Gastrocnemius medialis (tissue), 4 donors: ENCODE measurements around the gene MAB21L3. TPM values are rescaled to one million over a fixed set of nuclear protein-coding genes. Genes with fewer than 3 reads are reported as not detected.

Experiments
- ATAC-seq, 2 donors: fragments of 150-250 bp; one replicate each; pipeline ENCODE4 v1.9.1; 2016
- DNase-seq, 2 donors: peaks; one replicate each; pipeline ENCODE4 v3.0.0-alpha.2; 2019
- H3K27ac ChIP-seq, 4 donors: fragments of 200-600 bp; sonication (generic); 1 replicate in 1 of 4; 2 replicates in 3 of 4; pipeline ENCODE4 v1.5.1; 2016 to 2018; ENCODE audit warnings: mild to moderate bottlenecking in 2 of 4, moderate library complexity in 1 of 4
- H3K27me3 ChIP-seq, 3 donors: fragments of 200-600 bp; sonication (generic) in 2 of 3; 1 replicate in 1 of 3; 2 replicates in 2 of 3; pipeline versions ENCODE4 v1.5.1 to v1.6.0; 2016 to 2019; ENCODE audit warnings: mild to moderate bottlenecking in 1 of 3, moderate library complexity in 1 of 3
- H3K36me3 ChIP-seq, 2 donors: fragments of 200-600 bp; sonication (generic) in 1 of 2; one replicate each; pipeline ENCODE4 v1.5.1; 2017 to 2018
- H3K4me1 ChIP-seq, 2 donors: fragments of 200-600 bp; sonication (generic) in 1 of 2; one replicate each; pipeline ENCODE4 v1.5.1; 2016 to 2017; ENCODE audit warnings: mild to moderate bottlenecking in 2 of 2
- H3K4me3 ChIP-seq, 4 donors: fragments of 200-600 bp; sonication (generic) in 3 of 4; 1 replicate in 1 of 4; 2 replicates in 3 of 4; pipeline ENCODE4 v1.5.1; 2016 to 2019; ENCODE audit warnings: mild to moderate bottlenecking in 2 of 4
- H3K9me3 ChIP-seq, 3 donors: fragments of 200-600 bp; sonication (generic) in 2 of 3; 1 replicate in 1 of 3; 2 replicates in 2 of 3; pipeline ENCODE4 v1.5.1; 2016 to 2019
- POLR2A ChIP-seq, 2 donors: fragments of 450-650 bp; IDR thresholded peaks; one replicate each; pipeline ENCODE4 v1.6.1; 2017; ENCODE audit warnings: antibody characterized with exemption in 2 of 2, mild to moderate bottlenecking in 2 of 2, moderate library complexity in 2 of 2
- in situ Hi-C, 4 donors: fragments of 200-750 bp; cut with MboI; loops; one replicate each; pipeline versions ENCODE4 v1.15.0 to v1.8.0; 2017; ENCODE audit warnings: low sequenced_read_pairs in 4 of 4
- intact Hi-C: fragments of 100-400 bp; cut with DNase I; formaldehyde crosslinking; loops from one replicate; pipeline ENCODE4 v1.15.1; 2023; ENCODE audit warnings: low total_unique reads
- total RNA-seq, 4 donors: library from RNA; depleted of rRNA; stranded (reverse); fragments of >200 nt; gene quantifications; one replicate each; pipeline versions ENCODE4 v1.1.0 to v1.2.3, GENCODE V29; 2016
- TF ChIP-seq, protein P1 (sequence below), 5 experiments: fragments of 450-650 bp in 3 of 5; fragments of 200-600 bp in 2 of 5; sonication (generic) in 2 of 5; IDR thresholded peaks in 4 of 5; conservative IDR thresholded peaks in 1 of 5; 1 replicate in 4 of 5; 2 replicates in 1 of 5; pipeline ENCODE4 v1.5.1; 2016 to 2019; ENCODE audit warnings: antibody characterized with exemption in 5 of 5, mild to moderate bottlenecking in 3 of 5, moderate library complexity in 3 of 5

MAB21L3 gene
- total RNA-seq, 4 donors from 2014 or later: 0.07 to 2.0 (median 0.16) TPM; not detected in 1

DNA sequence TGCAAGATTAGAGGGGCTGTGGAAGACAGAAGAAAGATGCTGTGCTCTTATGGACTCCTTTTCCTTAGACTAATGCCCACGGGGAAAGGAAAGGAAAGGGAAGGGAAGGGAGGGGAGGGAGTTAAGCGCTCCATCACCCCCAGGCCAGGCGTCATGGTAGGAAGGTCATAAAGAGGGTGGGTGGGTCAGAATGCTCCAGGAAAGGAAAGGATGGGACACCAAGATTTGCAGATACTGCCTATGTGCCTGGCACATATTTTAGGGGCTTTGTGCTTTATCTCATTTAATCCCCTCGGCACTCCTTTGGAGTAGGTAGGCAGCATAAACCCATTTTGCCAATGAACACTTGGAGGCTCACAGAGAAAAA, 41.4 kb downstream of the MAB21L3 start:
- H3K27ac ChIP-seq: peak overlapping the region in 3 of 4 donors; percentile 39 to 60 (median 54)
- H3K36me3 ChIP-seq: no peaks in the 10 kb centered on the region
- no peak for DNase-seq
- in situ Hi-C loops (loop anchor here in 1 of 4 donors (25.0 kb wide), 1 partner anchor 210 kb away; the partner anchor contains the start of gene ATP1A1), intact Hi-C loops (loop anchor here (1.0 to 2.0 kb wide), 2 partner anchors 16 to 347 kb away; no protein-coding TSS in a partner anchor)
- no peaks in the 10 kb centered on the region for H3K27me3 ChIP-seq
- no peak for TF ChIP-seq POLR2A (IDR thresholded peaks at IDR 0.05)
- H3K4me1 ChIP-seq: peaks cover 5 to 12% of the 10 kb centered on the region in 2 donors
- H3K9me3 ChIP-seq: no peaks in the 10 kb centered on the region
- no peak for ATAC-seq
- peak overlapping the region; percentile 54 to 57 (median 56) for H3K4me3 ChIP-seq

DNA sequence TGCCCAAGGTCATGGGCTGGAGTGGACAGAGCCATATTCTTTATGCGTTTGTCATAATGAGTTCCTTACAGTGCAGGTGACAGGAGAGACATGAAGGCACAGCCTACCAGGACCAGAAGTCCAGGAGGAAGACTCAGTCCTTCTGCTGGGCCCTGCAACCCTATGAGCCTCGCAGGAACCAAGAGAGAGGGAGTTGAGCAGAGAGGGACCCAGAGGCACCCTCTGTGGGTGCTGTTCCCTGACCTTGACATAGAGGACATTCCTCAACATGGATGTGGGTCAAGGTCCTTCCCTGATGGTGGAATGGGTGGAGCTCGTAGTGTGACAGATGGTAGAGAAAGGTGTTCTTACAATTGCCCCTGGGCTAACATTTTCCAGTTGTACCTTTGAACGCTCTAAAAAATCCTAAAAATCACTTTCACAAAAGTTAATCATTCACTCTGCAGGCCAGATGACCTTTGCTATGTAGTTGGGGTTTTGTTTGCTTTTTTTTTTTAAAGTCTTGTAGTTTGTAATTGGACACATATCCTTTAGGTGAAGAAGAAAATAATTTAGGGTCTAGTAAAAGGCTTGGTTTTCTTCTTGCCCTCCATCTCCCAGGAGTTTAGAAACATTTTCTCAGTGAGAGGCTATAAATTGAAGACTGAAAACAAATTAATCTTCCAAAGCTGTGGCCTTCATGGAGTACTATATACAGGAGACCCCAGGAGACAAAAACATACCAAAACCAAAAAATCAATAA, 41.9 kb downstream of the MAB21L3 start:
- DNase-seq (no peak), ATAC-seq (no peak)
- no peak overlapping the region for H3K27ac ChIP-seq
- H3K36me3 ChIP-seq: no peaks in the 10 kb centered on the region
- peaks cover 5 to 12% of the 10 kb centered on the region in 2 donors for H3K4me1 ChIP-seq
- H3K27me3 ChIP-seq: no peaks in the 10 kb centered on the region
- H3K4me3 ChIP-seq: no peak overlapping the region
- H3K9me3 ChIP-seq: no peaks in the 10 kb centered on the region
- TF ChIP-seq, protein P1, sequence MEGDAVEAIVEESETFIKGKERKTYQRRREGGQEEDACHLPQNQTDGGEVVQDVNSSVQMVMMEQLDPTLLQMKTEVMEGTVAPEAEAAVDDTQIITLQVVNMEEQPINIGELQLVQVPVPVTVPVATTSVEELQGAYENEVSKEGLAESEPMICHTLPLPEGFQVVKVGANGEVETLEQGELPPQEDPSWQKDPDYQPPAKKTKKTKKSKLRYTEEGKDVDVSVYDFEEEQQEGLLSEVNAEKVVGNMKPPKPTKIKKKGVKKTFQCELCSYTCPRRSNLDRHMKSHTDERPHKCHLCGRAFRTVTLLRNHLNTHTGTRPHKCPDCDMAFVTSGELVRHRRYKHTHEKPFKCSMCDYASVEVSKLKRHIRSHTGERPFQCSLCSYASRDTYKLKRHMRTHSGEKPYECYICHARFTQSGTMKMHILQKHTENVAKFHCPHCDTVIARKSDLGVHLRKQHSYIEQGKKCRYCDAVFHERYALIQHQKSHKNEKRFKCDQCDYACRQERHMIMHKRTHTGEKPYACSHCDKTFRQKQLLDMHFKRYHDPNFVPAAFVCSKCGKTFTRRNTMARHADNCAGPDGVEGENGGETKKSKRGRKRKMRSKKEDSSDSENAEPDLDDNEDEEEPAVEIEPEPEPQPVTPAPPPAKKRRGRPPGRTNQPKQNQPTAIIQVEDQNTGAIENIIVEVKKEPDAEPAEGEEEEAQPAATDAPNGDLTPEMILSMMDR (IDR thresholded peaks at IDR 0.05 in 4 of 5, conservative IDR thresholded peaks at IDR 0.05 in 1 of 5): no peak
- TF ChIP-seq POLR2A (IDR thresholded peaks at IDR 0.05): no peak
- in situ Hi-C loops (loop anchor here in 1 of 4 donors (25.0 kb wide), 1 partner anchor 209 kb away; the partner anchor contains the start of gene ATP1A1), intact Hi-C loops (loop anchor here (1.0 to 2.0 kb wide), 2 partner anchors 16 to 346 kb away; no protein-coding TSS in a partner anchor)

DNA sequence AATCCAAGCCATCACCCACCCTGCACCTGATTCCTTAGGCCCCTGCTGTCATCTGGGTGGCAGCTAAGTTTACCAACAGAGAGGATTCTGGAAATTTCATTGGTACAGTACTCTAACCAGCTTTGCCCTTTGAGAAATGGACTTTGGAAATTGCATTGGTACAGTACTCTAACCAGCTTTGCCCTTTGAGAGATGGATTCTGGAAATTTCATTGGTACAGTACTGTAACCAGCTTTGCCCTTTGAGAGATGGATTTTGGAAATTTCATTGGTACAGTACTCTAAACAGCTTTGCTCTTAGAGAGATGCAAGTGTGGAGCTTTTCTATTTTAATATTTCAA, 42.5 kb downstream of the MAB21L3 start:
- no peaks in the 10 kb centered on the region for H3K9me3 ChIP-seq
- in situ Hi-C loops (loop anchor here in 1 of 4 donors (25.0 kb wide), 1 partner anchor 209 kb away; the partner anchor contains the start of gene ATP1A1), intact Hi-C loops (loop anchor here (2.0 kb wide), 1 partner anchor 15 kb away; no protein-coding TSS in a partner anchor)
- no peak for ATAC-seq
- peaks cover 5 to 12% of the 10 kb centered on the region in 2 donors for H3K4me1 ChIP-seq
- no peak for DNase-seq
- H3K27me3 ChIP-seq: no peaks in the 10 kb centered on the region
- H3K4me3 ChIP-seq: no peak overlapping the region
- TF ChIP-seq, protein P1 (IDR thresholded peaks at IDR 0.05 in 4 of 5, conservative IDR thresholded peaks at IDR 0.05 in 1 of 5): no peak
- no peak for TF ChIP-seq POLR2A (IDR thresholded peaks at IDR 0.05)
- H3K27ac ChIP-seq: no peak overlapping the region
- no peaks in the 10 kb centered on the region for H3K36me3 ChIP-seq

DNA sequence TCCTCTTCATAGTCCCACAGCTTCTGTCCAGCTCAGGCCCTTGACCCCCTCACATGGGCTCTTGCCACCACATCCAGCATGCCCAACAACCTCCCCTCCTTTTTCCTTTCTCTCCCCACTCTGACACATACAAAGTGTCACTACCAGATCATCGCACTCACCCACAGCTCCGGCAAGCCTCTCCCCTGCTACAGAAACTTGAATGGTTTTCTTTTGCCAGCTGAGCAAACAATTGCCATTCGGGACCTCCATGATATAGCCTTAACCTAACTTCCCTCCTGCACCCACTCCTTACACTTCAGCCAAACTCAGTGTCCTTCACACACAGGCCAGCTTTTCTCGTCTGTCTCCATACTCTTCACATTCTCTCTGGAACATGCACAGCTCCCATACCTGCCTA, 43.3 kb downstream of the MAB21L3 start:
- Histone ChIP-seq H3K9me3 (no peaks in the 10 kb centered on the region), H3K4me3 (no peak overlapping the region), H3K27ac (no peak overlapping the region), H3K36me3 (no peaks in the 10 kb centered on the region), H3K27me3 (no peaks in the 10 kb centered on the region), H3K4me1 (peaks cover 5 to 12% of the 10 kb centered on the region in 2 donors)
- ATAC-seq (no peak), DNase-seq (no peak)
- TF ChIP-seq, protein P1 (IDR thresholded peaks at IDR 0.05 in 4 of 5, conservative IDR thresholded peaks at IDR 0.05 in 1 of 5): no peak
- no peak for TF ChIP-seq POLR2A (IDR thresholded peaks at IDR 0.05)
- intact Hi-C loops (no loop called here), in situ Hi-C loops (loop anchor here in 1 of 4 donors (25.0 kb wide), 1 partner anchor 208 kb away; the partner anchor contains the start of gene ATP1A1)

DNA sequence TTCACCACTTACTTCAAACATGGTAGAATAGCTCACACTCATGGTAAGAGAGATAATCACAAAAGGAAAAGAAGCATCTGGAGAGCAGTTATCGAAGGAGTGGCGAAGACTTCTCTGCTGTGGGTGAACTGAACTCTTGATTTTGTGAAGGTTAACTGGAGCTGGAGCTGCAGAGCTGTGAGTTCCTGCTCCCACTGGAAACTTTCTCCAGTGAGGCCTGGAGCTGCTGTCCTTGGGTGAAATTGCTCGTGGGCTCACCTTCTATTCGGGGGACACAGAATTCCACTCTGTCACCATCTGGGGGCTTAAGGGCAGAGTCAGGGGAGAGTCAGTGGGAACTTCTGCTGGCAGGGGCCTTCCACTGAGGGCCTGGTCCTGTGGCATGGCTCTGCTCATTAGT, 45.9 kb downstream of the MAB21L3 start:
- Histone ChIP-seq H3K4me1 (peaks cover 0 to 3% of the 10 kb centered on the region in 2 donors), H3K27me3 (no peaks in the 10 kb centered on the region), H3K27ac (no peak overlapping the region), H3K9me3 (no peaks in the 10 kb centered on the region), H3K4me3 (no peak overlapping the region), H3K36me3 (no peaks in the 10 kb centered on the region)
- ATAC-seq: no peak
- no peak for TF ChIP-seq POLR2A (IDR thresholded peaks at IDR 0.05)
- TF ChIP-seq, protein P1 (IDR thresholded peaks at IDR 0.05 in 4 of 5, conservative IDR thresholded peaks at IDR 0.05 in 1 of 5): no peak
- in situ Hi-C loops (loop anchor here in 1 of 4 donors (25.0 kb wide), 1 partner anchor 205 kb away; the partner anchor contains the start of gene ATP1A1), intact Hi-C loops (no loop called here)
- no peak for DNase-seq
